Stimulated activated naive CD4-positive, alpha-beta T cell (primary cell): Measurements from ENCODE around the gene SYNM.

Experiments
- DNase-seq, 6 experiments: peaks; one replicate each; lab custom pipeline; 2025; lab: John Stamatoyannopoulos, UW

SYNM gene

GRCh38 chr15:99122831-99123712, 18.2 kb downstream of the SYNM start:
- no peak for DNase-seq

DNA sequence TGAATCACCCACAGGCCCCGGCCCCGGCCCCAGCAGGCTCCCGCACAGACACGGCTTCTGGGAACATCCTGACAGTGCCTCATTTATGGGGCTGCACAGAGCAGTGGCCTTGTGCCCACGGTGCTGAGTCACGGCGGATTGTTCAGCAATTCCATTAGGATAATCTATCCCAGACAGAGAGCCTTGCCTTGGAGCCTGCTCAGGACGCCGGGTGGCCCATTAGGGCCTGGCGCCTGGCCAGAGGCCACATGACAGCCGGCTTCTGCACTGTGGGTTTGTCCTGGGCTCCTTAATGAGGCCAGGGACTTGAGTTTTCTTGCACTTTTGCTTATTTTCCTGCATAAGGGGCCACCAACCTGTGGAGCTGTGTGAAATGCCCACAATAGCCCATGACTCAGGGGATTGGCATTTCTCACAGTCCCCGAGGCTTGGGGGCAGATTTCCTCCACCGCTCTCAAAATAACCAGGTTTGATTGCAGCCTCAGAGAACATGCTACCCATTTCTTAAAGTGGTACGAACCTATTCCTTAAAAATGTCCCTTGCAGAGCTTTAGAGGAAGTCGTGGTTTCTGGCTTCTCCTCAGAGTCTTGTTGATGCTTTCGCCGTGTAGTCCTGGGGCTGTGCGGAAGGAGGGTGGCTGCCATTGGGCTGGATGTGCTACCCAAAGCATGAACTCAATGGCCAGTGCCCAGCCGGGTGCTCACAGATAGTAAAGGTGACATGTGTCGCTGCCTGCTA, 19.0 kb downstream of the SYNM start:
- no peak for DNase-seq

- no peak for DNase-seq
These were observed 19.8 kb downstream of the SYNM start for GRCh38 chr15:99124641-99125040.

DNA sequence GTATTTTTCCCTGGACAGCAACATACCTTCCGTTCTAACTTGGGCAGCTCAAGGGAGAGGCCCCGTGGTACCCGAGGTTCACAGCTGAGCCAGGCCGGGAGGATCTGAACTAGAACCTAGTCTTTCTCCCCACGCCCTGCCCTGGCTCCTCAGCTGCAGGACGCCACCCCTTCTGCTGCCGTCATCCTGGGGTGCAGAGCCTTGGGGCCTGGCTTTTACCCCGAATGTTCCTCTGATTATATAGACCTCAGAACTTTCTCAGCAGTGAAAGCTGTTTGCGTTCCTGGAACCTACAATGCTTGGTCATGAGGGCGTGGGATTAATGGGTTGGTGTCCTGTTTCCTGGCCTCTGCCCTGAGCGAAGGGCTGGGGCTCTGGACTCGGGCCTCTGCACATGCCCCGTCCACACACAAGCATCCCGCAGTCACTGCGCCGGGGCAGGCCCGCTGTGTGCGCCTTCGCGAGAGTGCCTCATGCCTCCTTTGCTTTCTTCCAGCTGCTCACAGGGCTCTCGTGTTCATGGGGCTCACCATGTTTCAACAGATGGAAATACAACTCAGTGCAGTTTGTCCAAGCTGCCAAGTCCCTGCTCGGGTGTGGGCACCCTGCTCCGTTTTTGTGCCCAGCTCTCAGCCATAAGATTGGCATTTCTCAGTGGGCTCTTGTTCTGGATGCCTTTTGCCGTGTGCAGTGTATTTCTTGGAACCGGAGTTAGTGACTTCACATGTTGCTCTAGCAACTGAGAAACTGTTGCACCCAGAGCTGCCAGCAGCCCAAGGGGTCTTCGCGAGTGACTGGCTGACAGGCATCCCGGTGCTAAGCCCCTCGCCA, 20.4 kb downstream of the SYNM start:
- DNase-seq: no peak

DNA sequence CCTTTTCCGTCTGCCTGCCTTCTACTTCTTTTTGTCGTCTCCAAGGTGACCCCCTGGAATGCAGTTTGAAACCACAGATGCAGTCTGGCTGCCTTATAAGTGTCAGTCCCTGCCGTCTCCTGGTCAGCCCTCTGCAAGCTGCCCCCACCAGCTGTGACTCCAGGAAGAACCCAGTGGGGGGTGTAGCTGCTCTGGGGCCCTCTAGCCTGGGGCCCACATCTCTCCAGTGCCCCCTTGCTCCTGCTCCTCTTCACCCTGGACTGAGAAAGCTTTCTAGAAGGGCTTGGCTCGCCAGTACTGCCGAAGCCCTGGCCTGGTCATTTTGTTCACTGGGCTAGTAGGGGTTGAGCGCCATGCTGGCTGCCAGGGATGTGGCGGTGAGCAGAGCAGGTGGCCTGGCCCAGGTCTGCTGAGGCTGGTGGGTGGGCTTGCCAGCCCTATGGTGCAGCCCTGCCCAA, 21.3 kb downstream of the SYNM start:
- DNase-seq: no peak

GRCh38 chr15:99126930-99127329, 22.1 kb downstream of the SYNM start:
- DNase-seq: no peak

DNA sequence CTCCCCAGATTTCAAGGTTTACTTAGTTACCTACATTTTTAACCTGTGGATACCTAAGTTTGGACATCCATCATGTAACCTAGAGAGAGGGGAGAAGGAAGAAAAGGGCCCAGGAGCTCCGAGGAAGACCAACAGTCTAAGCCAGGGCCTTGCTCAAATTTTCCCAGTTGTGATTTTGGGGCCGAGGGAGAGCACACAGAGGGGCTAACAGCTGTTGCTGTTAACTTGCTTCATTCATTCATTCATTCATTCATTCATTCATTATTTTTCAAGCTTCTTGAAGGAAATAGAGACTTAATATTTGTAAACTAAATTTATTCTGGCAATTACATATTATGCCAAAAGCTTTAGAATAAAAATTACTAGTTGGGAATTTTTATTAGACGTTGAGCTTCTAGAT, 22.9 kb downstream of the SYNM start:
- no peak for DNase-seq

DNA sequence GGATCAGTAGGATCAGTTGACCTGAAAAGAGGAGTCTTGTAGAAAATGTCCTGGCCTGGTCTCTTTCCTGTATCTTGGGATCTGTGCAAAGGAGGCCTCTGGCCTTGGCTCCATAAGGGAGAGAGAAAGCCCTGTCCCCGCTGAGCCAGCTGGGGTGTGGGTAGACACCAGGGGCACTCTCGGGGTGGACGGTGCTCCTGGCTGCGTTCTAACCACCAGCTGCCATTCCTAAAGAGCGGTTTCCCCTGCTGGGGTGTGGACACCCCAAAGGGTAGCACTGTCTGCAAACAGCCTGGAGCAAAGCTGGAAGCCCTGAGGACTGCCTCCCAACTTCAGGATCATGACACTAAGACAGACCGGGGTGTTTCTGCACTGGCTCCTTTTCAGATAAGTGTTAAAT, 23.5 kb downstream of the SYNM start:
- no peak for DNase-seq

- DNase-seq: no peak
These were observed 24.8 kb downstream of the SYNM start for GRCh38 chr15:99129644-99130043.

DNA sequence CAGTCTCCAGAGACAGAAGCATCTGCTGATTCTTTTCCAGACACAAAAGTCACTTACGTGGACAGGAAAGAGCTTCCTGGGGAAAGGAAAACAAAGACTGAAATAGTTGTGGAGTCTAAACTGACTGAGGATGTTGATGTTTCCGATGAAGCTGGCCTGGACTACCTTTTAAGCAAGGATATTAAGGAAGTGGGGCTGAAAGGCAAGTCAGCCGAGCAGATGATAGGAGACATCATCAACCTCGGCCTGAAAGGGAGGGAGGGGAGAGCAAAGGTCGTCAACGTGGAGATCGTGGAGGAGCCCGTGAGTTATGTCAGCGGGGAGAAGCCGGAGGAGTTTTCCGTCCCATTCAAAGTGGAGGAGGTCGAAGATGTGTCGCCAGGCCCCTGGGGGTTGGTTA, 25.4 kb downstream of the SYNM start:
- no peak for DNase-seq

GRCh38 chr15:99130765-99131440, 26.0 kb downstream of the SYNM start:
- no peak for DNase-seq

GRCh38 chr15:99131441-99132023, 26.7 kb downstream of the SYNM start:
- no peak for DNase-seq

DNA sequence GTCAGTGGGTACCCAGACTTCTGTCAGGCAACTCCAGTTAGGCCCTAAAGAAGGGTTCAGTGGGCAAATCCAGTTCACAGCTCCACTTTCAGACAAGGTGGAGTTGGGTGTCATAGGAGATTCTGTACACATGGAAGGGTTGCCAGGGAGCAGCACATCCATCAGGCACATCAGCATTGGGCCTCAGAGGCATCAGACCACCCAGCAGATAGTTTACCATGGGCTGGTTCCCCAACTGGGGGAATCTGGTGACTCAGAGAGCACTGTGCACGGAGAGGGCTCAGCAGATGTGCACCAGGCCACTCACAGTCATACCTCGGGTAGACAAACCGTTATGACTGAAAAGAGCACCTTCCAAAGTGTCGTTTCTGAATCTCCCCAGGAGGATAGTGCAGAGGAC, 27.2 kb downstream of the SYNM start:
- DNase-seq: no peak

GRCh38 chr15:99132634-99133287, 27.9 kb downstream of the SYNM start:
- no peak for DNase-seq

- DNase-seq: no peak
These were observed 29.5 kb downstream of the SYNM start for GRCh38 chr15:99134317-99134821.

DNA sequence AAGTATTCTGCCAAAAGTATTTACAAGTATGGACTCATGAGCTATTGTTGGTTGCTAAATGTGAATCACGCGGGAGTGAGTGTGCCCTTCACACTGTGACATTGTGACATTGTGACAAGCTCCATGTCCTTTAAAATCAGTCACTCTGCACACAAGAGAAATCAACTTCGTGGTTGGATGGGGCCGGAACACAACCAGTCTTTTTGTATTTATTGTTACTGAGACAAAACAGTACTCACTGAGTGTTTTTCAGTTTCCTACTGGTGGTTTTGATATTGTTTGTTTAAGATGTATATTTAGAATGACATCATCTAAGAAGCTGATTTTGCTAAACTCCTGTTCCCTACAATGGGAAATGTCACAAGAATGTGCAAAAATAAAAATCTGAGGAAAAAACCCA, 30.3 kb downstream of the SYNM start:
- no peak for DNase-seq

- no peak for DNase-seq
These were observed 32.2 kb downstream of the SYNM start for GRCh38 chr15:99137111-99137546.

- no peak for DNase-seq
These were observed 33.0 kb downstream of the SYNM start for GRCh38 chr15:99137877-99138276.

GRCh38 chr15:99138491-99138982, 33.7 kb downstream of the SYNM start:
- no peak for DNase-seq

GRCh38 chr15:99139276-99139675, 34.4 kb downstream of the SYNM start:
- DNase-seq: no peak
